RWPE1 (cell line): ENCODE results near the gene RAB11FIP5.

ENCODE experiments used
- CTCF ChIA-PET: fragments of 350-600 bp; sonication (Branson Sonifier 250); formaldehyde crosslinking; extraction: SDS; loops from one replicate; lab custom pipeline; 2021; lab: Yijun Ruan, JAX
- POLR2A ChIA-PET: fragments of 400-600 bp; formaldehyde crosslinking; extraction: SDS; loops from one replicate; lab custom pipeline; 2020; ENCODE audit warnings: antibody characterized with exemption; ENCODE audit not compliant: low non-redundant PET; lab: Yijun Ruan, JAX
- DNase-seq: peaks from one replicate; pipeline ENCODE4 v3.0.0; 2012; ENCODE audit warnings: low spot score
- H3K27ac ChIP-seq: fragments of 450-650 bp; 2 replicates; pipeline ENCODE4 v1.5.1; 2017
- TF ChIP-seq, protein P1 (sequence below): fragments of 450-650 bp; conservative IDR thresholded peaks from 2 replicates; pipeline ENCODE4 v1.5.1; 2017; ENCODE audit warnings: low read depth, mild to moderate bottlenecking

RAB11FIP5 gene

DNA sequence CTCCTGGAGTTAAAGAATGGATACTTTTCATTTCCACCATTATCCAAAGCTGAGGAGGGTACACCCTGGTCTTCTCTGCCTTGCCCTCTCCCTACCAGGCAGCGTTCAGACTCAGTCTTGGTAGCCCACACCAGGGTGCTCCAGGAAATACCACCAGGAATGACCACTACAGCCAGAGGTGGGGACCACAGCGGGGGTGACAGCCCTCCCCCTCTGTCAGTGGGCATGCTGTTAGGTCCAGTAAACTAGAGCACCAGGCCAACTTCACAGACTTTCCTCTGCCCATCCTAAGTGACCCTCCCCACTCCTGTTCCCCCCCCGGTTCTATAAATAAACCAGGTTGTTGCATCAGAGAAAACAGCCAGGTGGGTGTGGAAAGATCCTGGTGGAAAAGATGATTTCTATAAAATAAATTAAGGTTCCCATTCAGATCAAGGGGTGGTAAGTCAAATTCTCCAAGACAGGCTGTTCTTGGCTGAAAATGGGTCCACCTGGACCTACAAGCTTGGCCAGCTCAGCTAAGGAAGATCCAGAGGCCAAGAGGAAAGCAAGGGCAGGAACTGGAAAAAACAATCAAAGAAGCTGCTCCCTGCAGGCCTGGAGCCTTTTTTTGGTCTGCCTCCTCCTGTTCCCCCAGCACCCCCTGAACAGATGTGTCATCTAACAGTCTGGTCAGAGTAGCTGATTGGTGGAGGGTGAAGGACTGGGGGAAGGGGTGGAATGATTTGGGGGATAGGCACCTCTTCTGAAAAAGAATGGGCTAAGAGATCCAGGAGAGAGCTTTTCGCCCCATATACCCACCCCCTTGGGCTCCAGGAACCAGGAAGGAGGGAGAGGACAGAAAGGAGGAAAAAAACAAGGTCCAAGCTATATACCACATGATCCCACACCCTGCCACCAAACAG is 2.3 kb downstream of the RAB11FIP5 start:
- TF ChIP-seq, protein P1, sequence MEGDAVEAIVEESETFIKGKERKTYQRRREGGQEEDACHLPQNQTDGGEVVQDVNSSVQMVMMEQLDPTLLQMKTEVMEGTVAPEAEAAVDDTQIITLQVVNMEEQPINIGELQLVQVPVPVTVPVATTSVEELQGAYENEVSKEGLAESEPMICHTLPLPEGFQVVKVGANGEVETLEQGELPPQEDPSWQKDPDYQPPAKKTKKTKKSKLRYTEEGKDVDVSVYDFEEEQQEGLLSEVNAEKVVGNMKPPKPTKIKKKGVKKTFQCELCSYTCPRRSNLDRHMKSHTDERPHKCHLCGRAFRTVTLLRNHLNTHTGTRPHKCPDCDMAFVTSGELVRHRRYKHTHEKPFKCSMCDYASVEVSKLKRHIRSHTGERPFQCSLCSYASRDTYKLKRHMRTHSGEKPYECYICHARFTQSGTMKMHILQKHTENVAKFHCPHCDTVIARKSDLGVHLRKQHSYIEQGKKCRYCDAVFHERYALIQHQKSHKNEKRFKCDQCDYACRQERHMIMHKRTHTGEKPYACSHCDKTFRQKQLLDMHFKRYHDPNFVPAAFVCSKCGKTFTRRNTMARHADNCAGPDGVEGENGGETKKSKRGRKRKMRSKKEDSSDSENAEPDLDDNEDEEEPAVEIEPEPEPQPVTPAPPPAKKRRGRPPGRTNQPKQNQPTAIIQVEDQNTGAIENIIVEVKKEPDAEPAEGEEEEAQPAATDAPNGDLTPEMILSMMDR = no peak
- no peak for DNase-seq
- ChIA-PET POLR2A (no interaction called here), CTCF (interaction anchor here (0.5 to 2.4 kb wide), 5 partner anchors 25 to 487 kb away, joined by 3 to 10 read pairs (median 4); no protein-coding TSS in a partner anchor)
- peak overlapping the region; percentile 95 for H3K27ac ChIP-seq

DNA sequence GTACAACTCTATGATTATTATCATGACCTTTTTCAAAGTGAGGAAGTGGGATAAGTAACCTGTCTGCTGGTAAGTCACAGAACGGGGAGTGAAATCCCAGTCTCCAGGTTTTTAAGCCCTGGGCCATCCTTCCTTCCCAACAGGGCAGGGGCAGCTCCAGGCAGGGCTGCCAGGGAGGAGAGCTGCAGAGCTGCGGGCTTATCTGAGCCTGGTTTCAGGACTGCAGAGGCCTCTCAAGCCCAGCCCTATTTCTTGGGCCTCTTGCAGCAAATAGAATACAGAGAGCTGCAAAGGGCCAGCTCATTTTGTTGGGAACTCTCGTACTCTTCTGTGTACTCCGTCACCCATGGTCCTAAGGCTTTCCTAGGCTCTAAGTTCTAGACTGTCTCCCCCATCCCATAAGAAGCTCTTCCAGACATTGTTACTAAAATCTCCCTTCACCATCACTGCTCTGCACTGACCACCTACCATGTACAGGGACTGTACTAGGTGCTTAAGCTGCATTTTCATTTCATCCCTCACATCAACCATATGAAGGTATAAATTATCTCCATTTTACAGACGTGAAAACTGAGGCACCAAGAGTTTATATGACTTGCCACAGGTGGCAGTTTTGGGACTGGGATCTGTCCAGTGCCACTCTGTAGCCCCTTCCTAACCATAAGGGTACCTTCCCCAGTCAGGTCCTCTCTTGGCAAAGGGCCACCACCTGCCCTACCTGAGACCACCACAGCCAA is 3.1 kb downstream of the RAB11FIP5 start:
- peak overlapping the region; percentile 95 for H3K27ac ChIP-seq
- DNase-seq = no peak
- ChIA-PET POLR2A (no interaction called here), CTCF (interaction anchor here (0.6 to 2.4 kb wide), 5 partner anchors 17 to 486 kb away, joined by 3 to 7 read pairs (median 4); no protein-coding TSS in a partner anchor)
- TF ChIP-seq, protein P1 = no peak

DNA sequence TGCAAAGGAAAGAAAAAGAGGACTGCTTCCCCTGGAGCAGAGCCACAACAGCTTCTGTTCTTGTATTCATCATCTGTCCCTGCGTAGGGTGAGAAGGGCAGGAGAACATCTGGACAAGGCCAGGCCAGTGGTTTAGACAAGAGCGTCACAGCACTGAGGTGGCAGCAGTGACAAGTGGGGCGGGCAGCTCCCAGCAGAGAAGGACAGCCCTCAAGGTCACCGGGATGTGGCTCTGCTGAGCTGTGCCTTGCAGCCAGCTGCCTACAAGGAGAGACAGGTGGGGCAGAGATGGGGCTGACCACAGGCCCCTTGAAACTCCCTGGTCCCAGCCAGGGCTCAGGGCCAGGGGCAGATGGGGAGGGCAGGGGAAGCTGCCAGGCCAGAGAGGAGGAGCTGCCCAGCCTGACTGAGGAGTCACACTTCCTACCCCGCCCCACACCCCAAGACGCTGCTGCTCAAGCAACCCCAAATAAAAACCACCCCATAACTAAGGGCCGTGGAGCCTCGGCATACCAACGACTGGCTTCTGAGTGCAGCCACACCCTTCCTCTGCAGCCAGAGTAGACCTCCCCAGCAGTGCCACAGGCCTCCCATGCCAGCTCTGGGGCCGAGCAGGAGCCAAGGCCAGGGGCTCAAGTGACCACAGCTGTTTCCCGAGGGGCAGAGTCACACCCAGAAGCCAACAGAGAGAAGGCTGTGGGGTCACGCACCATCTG is 5.4 kb downstream of the RAB11FIP5 start:
- POLR2A ChIA-PET = no interaction called here
- TF ChIP-seq, protein P1 = no peak
- no peak for DNase-seq
- CTCF ChIA-PET = interaction anchor here (0.6 kb wide), 2 partner anchors 21 to 133 kb away, joined by 3 read pairs; no protein-coding TSS in a partner anchor
- H3K27ac ChIP-seq = peak overlapping the region; percentile 77

DNA sequence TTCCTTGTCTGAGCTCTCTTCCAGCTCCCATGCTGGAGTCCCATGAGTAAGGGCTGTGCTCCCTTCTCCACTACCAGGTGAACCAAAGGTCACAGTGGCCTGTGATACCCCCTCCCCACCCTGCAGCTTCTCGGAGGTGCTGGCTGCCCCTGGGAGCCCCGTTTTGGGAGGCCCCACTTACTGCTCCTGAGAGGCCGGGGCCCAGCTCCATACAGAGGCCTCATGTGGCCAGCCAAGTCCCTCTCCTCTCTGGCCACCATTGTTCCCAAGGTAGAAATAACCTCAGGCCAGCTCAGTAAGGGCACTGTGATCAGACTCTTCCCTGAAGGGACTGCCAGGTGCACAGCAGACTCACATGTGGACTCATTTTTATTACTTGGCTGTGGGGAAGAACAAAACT is 6.0 kb downstream of the RAB11FIP5 start:
- TF ChIP-seq, protein P1 = no peak
- CTCF ChIA-PET = interaction anchor here (0.6 kb wide), 2 partner anchors 97 to 132 kb away, joined by 3 read pairs; no protein-coding TSS in a partner anchor
- no peak for DNase-seq
- POLR2A ChIA-PET = no interaction called here
- H3K27ac ChIP-seq = peak overlapping the region; percentile 77

DNA sequence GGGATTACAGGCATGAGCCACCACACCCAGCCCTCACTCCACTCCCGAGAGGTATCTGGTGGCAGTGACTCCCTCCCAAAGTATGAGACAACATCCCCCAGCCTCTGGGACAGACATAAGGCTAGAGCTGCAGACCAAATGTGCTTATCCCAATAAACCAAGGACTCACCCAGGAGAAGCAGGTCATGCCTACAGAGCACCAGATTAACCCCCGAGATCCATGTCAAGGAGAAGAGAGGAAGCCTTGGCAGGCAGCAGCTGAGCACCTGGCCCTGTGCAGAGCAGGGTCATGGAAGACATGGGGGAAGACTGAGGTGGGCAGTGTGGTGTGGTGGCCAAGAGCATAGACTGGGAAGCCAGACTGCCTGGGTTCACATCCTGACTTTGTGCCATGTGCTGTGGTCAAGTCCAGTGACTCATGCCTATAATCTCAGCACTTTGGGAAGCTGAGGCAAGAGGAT is 7.2 kb downstream of the RAB11FIP5 start:
- CTCF ChIA-PET = no interaction called here
- TF ChIP-seq, protein P1 = no peak
- POLR2A ChIA-PET = no interaction called here
- H3K27ac ChIP-seq = no peak overlapping the region
- DNase-seq = no peak

DNA sequence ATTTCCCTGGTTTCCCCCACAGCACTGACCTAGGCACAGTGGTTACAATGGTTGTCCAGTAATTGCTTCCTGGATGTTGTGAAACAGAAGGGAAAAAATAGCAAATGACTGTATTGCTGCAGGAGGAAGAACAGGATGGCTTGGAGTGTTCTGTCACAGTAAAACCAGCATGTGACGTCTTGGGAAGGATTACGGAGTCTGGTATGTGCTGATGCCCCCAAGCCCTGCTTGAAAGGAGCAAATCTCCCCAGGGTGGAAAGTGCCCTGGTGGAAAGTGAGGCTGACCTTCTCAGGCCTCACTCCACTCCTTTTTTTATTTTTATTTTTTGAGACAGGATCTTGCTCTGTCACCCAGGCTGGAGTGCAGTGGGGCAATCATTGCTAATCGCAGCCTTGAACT is 7.8 kb downstream of the RAB11FIP5 start:
- CTCF ChIA-PET = no interaction called here
- no peak overlapping the region for H3K27ac ChIP-seq
- TF ChIP-seq, protein P1 = no peak
- DNase-seq = no peak
- POLR2A ChIA-PET = no interaction called here
